ENCODE data around the gene MTUS2.

The MTUS2 gene

DNA sequence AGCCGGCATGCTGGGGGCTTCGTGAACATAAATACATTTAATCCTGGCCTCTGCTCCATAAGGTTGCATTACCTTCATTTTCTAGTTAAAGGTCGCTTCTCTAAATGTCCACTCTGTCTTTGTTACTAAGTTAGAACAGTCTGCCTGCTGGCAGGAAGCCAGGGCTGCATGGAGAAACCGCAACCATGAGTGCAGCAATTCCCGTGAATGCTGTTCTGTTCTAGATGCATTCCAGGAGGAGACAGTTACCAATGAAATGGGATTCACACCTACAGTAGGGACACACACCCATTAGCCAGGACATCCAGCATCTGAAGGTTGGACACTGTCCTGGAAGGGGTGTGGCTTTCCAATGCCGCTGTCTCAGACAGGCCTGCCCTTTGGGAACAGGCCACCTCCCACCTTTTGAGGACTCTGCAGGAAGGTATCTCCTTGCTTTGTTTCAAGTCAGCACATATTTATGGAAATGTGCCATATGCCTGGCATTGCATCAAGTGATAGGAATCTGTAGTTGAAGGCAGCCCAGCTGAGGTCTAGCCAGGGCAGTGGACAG, 645.7 kb downstream of the MTUS2 start:
- in situ Hi-C loops (cut with HindIII; ENCODE audit: low sequenced_read_pairs): loop anchor here (25.0 kb wide), 1 partner anchor 246 kb away; no protein-coding TSS in a partner anchor

DNA sequence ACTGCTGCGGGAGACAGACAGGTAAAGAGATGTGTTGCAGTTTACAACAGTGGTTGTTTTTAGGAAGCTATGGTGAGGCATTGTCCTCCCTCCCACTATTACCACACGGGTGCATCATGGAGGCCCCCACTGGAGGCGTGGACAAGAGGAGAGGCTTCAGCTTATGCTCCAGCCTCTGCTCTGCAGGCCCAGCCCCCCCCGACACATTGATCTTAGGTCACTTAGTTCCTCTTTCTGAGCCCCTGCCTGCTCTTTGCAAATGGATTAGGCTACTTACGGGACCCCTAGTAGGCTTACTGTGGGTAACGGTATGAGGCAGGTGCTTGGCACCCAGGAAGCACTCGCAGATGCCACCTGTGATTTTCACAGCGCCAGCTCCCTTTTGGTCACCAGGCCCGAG, 651.4 kb downstream of the MTUS2 start:
- in situ Hi-C loops (cut with HindIII; ENCODE audit: low sequenced_read_pairs): loop anchor here (25.0 kb wide), 1 partner anchor 241 kb away; no protein-coding TSS in a partner anchor

DNA sequence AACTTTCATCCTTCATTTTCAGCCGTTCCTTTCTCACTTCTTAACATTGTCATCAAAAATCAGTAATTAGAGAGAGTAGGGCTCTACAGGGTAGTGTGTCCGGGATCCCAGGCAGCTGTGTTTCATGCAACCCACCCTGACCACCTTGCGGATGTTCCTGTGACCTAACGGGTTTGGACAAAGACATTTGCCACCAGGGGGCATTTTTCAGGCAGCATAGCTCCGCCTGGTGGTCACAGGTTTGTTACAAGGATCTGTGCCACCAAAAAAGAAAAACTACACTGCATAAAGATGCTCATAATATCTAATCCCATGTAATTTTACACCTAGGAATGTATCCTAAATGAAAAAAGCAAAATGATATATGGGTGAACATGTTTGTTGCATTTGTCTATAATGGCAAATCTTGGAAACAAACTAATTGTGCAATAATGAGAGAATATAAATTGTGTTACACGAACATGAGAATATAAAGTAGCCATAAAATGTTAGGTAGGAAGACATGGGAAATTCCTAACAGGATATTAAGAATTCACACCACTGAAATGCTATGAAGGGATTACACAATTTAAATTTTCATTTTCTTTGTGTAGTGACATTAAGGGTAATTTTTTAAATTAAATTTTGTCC, 652.3 kb downstream of the MTUS2 start:
- in situ Hi-C loops (cut with HindIII; ENCODE audit: low sequenced_read_pairs): loop anchor here (25.0 kb wide), 1 partner anchor 240 kb away; no protein-coding TSS in a partner anchor

DNA sequence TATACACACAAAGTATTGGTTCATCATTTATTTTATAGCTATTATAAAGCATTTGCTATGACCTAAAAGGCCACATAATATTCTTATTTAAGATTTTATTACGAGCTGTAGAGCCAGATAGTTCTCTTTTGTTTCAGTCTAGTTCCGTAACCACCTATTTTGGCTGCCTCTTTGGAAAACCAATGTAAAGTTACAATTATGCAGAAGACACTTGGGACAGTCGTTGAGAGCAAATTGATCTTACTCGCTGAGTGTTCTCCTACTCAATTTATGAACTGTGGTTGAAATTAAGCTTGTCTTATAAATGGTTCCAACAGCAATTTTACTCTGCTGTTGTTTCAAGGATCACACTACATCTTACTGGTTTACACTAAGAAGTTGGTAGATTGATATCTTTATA, 653.0 kb downstream of the MTUS2 start:
- in situ Hi-C loops (cut with HindIII; ENCODE audit: low sequenced_read_pairs): loop anchor here (25.0 kb wide), 1 partner anchor 239 kb away; no protein-coding TSS in a partner anchor

DNA sequence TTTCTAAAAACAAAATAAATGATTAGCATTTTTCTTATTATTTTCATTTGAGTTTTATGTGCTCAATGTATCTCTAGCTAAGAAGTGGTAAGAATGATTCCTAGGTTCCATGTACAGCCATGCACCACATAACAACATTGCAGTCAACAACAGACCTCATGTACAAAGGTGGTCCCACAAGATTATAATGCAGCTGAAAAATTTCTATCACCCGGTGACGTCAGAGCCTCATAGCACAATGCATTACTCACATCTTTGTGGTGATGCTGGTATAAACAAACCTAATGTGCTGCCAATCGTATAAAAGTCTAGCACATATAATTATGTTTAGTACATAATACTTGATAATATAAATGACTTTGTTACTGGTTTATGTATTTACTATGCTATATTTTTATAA, 654.9 kb downstream of the MTUS2 start:
- in situ Hi-C loops (cut with HindIII; ENCODE audit: low sequenced_read_pairs): loop anchor here (25.0 kb wide), 1 partner anchor 237 kb away; no protein-coding TSS in a partner anchor

DNA sequence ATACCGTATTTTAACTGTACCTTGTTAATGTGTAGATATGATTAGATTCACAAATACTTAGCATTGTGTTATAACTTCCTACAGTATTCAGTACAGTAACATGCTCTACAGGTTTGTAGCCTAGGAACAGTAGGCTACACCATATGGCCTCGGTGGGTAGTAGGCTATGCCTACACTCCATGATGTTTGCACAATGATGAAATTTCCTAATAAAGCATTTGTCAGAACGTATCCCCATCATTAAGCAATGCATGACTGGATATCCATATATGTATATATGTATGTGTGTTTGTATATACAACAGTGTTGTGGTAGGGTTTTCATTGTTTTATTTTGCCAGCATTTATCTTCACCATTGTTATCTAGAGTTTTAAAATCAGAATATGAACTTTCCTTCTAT, 655.9 kb downstream of the MTUS2 start:
- in situ Hi-C loops (cut with HindIII; ENCODE audit: low sequenced_read_pairs): no loop called here

DNA sequence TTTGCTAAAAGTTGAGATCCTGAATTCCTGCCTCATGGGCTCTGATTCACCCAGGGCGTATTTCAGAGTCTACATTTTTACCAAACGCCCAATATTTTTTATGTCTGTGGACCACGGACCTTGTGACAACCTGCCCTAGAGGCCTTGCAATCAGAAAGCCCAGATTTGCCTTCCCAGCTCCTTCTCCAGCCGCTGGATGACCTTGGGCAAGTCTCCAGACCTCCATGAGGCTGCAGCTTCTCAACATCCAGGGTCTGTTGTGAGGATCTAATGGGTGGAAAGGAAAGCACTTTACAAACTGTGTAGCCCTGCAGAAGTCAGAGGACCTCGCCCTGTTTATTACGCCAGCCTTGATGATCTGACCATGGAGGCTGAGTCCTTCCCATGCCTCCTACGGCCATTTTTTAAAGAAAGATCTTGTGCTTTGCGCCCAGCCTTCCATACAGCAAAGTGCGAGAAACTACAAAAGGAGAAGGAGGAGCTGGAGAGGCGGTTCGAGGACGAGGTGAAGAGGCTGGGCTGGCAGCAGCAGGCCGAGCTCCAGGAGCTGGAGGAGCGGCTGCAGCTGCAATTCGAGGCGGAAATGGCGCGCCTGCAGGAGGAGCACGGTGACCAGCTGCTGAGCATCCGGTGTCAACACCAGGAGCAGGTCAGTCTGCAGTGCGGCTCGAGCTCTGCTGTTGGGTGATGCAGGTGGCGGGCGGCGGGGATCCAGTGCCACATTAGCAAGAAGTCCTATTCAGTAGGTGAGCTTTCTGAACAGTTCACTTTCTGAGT, 659.8 kb downstream of the MTUS2 start:
- in situ Hi-C loops (cut with HindIII; ENCODE audit: low sequenced_read_pairs): no loop called here

DNA sequence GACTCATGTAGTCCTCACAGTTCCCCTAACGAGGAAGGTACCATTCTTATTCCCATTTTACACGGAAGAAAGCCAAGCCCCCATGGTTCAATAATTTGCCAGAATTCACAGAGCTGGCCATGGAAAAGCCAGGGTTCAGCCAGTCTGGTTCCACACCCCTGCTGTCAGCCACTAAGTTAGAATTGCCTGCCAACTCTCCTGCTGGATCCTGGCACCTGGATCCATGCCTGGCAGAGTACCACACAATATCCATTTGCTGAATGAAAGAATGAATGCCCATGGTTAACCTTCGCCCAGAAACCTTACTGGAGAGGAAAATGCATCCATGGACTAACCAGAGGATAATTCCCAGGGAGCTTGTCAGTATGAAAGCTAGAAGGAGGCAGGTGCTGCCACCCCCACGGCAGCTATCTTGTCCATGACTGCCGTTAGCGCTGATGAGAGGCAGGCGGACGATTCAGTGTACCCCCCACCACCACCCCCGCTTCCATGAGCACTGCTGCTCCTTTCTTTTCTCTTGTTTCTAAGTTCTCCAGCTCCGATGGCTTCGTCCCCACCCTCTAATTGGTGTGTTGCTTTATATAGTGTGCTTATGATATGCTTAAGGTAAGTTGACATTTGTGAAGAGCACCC, 660.9 kb downstream of the MTUS2 start:
- in situ Hi-C loops (cut with HindIII; ENCODE audit: low sequenced_read_pairs): no loop called here

DNA sequence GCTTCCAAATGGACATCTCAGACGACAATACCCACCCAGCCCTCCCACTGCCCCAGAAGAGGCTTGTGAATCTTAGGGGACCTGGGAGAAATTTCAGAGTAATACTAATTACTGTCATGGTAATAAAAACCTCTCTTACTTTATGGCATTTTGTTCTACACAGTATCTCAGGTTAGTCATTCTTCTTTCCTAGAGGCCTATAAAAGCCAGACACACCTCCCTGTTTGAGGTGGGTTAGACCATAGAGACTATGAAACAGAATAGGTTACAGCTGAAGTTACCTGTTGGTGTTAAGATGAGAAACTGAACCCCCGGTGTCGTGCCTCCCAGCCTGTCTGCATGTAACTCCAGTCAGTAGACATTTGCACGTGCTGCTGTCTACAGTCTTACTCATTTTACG, 661.5 kb downstream of the MTUS2 start:
- in situ Hi-C loops (cut with HindIII; ENCODE audit: low sequenced_read_pairs): no loop called here

DNA sequence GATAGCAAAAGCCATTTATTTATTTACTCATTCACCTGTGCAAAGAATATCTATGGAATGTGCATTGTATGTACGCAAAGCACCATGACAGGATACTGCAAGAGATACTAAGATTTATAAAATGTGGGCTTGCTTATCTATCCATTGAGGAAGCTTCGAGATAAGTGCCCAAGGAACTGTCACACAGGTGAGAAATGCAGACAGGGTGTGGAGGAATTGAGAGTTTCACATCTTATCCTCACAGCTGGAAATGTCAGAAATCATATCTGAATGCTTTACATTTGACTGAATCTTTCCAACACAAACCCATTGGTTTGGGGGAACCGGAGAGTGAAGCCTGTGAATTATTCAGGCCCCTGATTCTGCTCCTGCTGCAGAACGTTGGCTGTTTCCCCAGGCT, 662.4 kb downstream of the MTUS2 start:
- in situ Hi-C loops (cut with HindIII; ENCODE audit: low sequenced_read_pairs): no loop called here

DNA sequence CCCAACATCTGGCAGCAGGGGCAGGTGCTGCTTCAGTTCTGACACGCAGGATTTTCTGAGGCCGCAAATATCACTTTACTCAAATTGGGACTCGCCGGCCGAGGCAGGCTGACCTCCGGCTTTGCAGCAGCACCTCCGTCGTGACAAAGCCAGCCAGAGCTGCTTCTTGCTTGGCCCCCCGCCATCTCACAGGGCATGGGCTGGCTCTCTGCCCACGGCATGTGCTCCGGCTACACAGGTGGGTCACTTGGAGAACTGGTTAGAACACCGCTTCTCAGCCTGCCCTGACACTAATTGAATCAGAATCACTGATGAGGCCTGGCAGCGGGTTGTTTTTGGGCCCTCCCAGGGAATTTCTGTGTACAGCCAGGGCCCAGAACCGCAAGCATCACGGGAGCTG, 663.1 kb downstream of the MTUS2 start:
- in situ Hi-C loops (cut with HindIII; ENCODE audit: low sequenced_read_pairs): no loop called here

DNA sequence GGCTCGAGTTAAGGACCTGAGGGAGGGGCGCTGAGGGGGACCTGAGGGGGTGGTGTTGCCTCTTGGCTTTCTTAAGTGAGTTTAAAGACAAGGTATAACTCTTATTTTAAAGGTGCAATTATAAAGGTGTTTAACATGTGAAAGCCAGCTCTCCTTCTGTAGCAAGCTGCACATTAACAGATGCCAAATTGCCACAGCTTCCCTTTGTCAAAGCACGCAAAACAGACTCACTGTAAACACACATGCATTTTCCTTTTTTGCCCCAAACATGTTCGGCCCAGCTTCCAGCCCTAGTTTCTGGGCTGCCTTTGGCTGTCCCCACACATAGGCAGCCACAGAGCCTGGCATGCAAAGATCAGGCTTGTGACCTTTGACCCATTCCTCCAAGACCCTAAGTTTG, 663.5 kb downstream of the MTUS2 start:
- in situ Hi-C loops (cut with HindIII; ENCODE audit: low sequenced_read_pairs): no loop called here

DNA sequence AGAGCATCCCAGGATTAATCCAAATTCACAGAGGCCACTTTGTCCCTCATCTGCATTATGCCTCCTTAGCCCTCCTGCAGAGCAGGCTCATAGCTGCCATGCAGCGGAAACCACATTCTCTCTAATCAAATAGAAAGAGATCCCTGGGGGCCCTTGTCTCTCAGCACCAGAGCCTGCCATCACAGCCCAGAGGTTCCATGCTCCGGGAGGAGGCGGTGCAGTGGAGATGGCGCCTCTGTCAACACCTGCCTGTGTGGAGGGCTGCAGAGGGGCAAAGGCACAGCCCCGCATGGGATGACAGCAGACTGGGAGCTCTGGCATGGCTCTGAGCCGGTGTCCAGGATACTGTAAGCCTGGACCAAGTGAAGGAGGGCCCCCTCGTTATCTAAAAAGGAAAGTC, 664.1 kb downstream of the MTUS2 start:
- in situ Hi-C loops (cut with HindIII; ENCODE audit: low sequenced_read_pairs): no loop called here

DNA sequence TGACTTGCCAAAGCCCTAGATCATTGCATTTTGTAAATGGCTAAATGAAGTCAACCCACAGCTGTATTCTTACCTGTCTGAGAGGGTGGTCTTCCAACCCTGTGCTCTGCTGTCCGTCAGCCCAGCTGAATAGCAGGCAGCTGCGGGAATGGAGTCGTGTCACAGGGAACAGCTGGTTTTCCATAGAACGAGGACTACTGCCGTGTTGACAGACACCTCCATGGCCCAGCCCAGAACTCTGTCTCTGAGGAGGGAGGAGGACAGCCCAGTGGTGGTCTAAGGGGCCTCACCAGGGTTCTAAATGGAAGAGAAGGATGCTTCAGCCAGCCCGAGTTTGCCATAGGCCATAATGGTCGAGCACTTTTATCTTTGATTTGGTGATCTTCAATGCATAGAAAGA, 664.7 kb downstream of the MTUS2 start:
- in situ Hi-C loops (cut with HindIII; ENCODE audit: low sequenced_read_pairs): no loop called here

DNA sequence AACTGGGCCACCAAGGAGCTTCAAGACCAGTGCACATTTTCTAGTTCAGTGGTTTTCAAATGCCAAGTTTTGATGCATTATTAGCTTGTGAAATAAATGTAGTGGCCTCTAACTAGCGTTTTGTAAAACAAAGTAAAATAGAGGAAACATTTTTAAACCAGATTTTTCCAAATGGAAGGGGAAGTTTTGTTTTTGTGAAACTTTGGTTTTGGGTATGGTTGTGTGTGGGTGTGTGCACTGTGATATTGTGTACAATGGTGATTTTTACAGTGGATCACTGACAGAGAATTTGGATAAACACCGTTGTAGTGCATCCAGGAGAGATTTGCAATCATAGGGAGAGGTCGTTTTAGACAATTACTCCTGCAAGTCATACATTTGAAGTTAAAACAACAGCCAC, 666.4 kb downstream of the MTUS2 start:
- in situ Hi-C loops (cut with HindIII; ENCODE audit: low sequenced_read_pairs): no loop called here

DNA sequence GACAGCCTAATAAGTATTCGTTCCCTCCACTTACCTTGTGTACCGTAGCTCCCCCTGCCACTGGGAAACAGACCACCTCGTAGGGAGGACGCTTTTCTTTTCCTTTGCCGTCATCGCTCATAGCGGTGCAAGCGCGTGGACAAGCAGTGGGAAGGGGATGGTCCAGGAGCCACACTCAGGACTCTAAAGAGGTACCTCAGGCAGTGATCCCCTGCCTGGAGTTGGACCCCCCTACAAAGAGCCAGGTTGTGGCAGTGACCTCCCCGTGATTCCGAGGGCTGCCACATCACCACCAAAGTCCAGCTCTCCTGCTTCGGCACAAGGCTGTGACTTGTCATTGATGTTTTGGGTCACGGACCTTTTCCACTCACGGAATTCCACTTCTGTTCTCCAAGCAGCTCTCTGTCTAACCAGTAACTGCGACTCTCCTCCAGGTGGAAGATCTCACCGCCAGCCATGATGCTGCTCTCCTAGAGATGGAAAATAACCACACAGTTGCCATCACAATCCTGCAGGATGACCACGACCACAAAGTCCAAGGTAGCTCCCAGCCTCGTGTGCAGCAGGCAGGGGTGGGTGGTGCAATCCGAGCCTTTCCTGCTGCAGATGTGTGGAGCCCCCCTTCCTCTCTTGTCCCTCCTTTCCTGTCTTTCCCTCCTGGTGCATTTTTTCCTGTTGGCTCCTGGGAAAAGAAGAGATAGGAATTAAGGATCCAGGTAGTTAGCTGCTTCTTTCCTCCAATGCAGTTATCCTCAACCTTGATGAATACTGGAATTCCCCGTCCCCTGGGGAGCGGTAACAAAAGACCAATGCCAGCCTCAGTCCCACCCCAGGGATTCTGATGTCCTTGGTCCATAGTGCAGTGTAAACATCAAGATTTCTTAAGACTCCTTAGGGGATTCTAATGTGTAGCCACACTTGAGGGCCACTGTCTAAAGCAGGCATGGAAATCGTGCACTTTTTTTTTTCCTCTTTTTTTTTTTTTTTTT, 667.6 kb downstream of the MTUS2 start:
- in situ Hi-C loops (cut with HindIII; ENCODE audit: low sequenced_read_pairs): no loop called here

DNA sequence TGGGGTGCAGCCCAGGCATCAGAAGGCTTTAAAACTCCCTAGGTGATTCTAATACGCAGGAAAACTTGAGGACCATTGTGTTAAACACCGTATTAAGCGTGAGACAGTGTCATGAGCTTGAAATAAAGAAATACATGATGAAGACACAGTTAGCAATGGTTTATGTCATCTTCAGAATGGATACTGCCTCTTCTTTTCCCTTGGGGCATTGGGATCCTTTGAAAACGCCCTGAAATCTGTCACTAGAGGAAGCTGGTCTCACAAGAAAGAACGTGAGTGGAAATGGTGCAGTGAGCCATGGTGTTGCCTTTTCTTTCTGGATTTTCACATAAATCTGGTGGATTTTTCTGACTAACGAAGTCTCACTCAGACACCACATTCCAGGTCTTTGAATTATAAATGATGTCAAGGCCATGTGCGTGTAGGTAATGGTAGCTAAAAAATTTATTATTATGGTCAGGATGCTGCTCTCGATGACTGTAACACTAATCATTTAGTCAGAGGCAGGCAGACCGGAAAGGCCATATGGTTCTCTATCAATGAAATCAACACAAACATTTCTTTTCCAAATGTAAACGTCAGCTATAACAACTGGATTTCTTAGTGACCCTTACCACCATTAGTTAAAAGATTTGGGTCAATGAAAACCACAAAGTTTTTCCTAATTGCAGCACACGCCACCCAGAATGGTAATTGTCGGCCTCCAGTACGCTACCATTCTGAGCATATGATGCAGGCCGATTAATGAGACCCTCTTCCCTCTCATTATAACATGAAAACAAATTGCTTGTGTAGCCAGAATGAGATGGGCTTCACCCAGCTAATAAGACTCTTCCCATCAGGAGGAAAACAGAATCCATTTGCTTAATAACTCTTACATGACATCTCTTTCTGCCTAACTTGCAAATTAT, 669.8 kb downstream of the MTUS2 start:
- in situ Hi-C loops (cut with HindIII; ENCODE audit: low sequenced_read_pairs): no loop called here

DNA sequence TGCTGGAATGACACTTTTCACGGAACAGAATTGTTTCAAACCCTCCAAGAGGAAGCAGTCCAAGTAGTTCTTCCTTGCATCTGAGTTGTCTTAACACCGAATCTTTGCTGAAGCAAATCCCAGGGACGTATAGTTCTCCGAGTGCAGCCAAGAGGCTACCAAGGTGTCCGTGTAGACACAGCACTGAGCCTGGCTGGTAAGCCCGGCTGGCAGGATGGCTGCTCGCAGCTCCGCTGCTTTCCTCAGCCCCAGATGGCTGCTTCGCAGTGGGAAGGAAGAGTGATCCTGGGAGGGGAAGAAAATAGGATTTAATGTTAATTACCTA, 670.4 kb downstream of the MTUS2 start:
- in situ Hi-C loops (cut with HindIII; ENCODE audit: low sequenced_read_pairs): no loop called here

DNA sequence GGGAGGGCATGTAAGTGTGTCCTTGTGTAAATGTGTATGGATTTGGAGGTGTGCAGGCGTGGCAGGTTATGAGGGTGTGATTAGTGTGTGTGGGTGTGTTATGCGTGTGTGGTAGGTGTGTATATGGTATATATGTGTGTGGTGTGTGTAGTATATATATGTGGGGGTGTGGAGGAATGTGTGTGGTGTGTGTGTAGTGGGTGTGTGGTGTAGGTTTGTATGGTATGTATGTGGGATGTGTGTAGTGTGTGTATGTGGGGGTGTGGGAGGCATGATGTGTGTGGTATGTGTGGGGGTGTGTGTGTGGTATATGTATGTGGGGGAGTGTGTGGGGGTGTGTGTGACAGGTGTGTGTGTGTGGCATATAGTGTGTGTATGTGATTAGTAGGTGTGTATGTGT, 671.1 kb downstream of the MTUS2 start:
- in situ Hi-C loops (cut with HindIII; ENCODE audit: low sequenced_read_pairs): no loop called here

DNA sequence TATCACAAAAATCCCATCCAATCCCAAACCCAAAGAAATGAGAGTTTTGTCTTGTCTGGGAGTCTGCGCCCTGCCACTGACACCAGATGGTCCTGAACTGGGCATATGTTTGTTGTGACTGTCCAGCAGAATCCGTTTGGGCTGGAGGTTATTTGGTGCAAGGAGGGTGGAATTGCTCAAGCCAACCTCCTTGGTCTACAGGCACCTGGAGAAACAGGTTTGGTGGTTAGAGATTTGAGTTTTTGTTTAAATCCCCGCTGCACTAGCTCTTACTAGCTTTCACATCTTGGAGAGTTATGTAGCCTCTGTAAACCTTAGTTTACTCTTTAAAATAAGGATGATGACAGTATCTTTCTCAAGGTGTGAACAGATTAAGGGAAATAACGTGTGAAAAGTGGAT, 673.7 kb downstream of the MTUS2 start:
- in situ Hi-C loops (cut with HindIII; ENCODE audit: low sequenced_read_pairs): no loop called here

Measured in endothelial cell of hepatic sinusoid (primary cell).